ENCODE measurements around the gene MAPK11. TPM values are rescaled to one million over a fixed set of nuclear protein-coding genes. Genes with fewer than 3 reads are reported as not detected.
A peak's percentile ranks its signal among the peaks of the same experiment; 100 is the strongest.

The MAPK11 gene
- total and polyA plus RNA-seq, 2 donors (not counting 1 experiment from before 2014, with no cell fraction given), result 2.6 to 7.6 TPM

GRCh38 chr22:50243685-50244419 is 26.3 kb downstream of the MAPK11 start:
- peaks cover 34% of the 10 kb centered on the region for H3K36me3 ChIP-seq (ENCODE audit: control insufficient read depth, insufficient read depth, low read length)
- H2AFZ ChIP-seq (ENCODE audit: low read length), result peak overlapping the region; percentile 17
- H3K27me3 ChIP-seq (ENCODE audit: control insufficient read depth, insufficient read depth, low read length), result no peaks in the 10 kb centered on the region
- peak overlapping the region; percentile 98 for H3K4me2 ChIP-seq (ENCODE audit: extremely low read depth, insufficient read depth, low read length)
- peak overlapping the region; percentile 93 to 100 (median 95) for H3K4me3 ChIP-seq (replicated peaks in 1 of 4; ENCODE audit: control extremely low read depth in 1 of 4, insufficient read depth in 1 of 4, low read depth in 3 of 4, low read length in 4 of 4)
- H3K79me2 ChIP-seq (ENCODE audit: control insufficient read depth, insufficient read depth, low read length), result peaks cover 56% of the 10 kb centered on the region
- no peaks in the 10 kb centered on the region for H3K9me3 ChIP-seq (ENCODE audit: control insufficient read depth, insufficient read depth, low read depth, low read length)
- no peaks in the 10 kb centered on the region for H4K20me1 ChIP-seq (ENCODE audit: control insufficient read depth, extremely low read depth, insufficient read depth, low read length)
- peaks cover 13% of the 10 kb centered on the region for H3K4me1 ChIP-seq (ENCODE audit: control insufficient read depth, extremely low read depth, insufficient read depth, low read length)
- H3K9ac ChIP-seq (ENCODE audit: insufficient read depth, low read length), result peak overlapping the region; percentile 94
- DNase-seq (ENCODE audit: low read depth in 2 of 2), result no peak
- H3K27ac ChIP-seq (ENCODE audit: insufficient read depth, low read length), result peak overlapping the region; percentile 88
- TF ChIP-seq EZH2 (IDR thresholded peaks at IDR 0.05; ENCODE audit: low read length, missing control alignments), result no peak
- no peak for TF ChIP-seq CTCF (conservative IDR thresholded peaks at IDR 0.05 in 1 of 2, IDR thresholded peaks at IDR 0.05 in 1 of 2; ENCODE audit: low read depth in 1 of 2, low read length in 2 of 2)

- Histone ChIP-seq H3K27me3 (ENCODE audit: control insufficient read depth, insufficient read depth, low read length) (no peaks in the 10 kb centered on the region), H2AFZ (ENCODE audit: low read length) (no peak overlapping the region), H4K20me1 (ENCODE audit: control insufficient read depth, extremely low read depth, insufficient read depth, low read length) (no peaks in the 10 kb centered on the region), H3K4me1 (ENCODE audit: control insufficient read depth, extremely low read depth, insufficient read depth, low read length) (peaks cover 13% of the 10 kb centered on the region), H3K9ac (ENCODE audit: insufficient read depth, low read length) (no peak overlapping the region), H3K27ac (ENCODE audit: insufficient read depth, low read length) (no peak overlapping the region), H3K9me3 (ENCODE audit: control insufficient read depth, insufficient read depth, low read depth, low read length) (no peaks in the 10 kb centered on the region), H3K4me2 (ENCODE audit: extremely low read depth, insufficient read depth, low read length) (peak overlapping the region; percentile 91), H3K79me2 (ENCODE audit: control insufficient read depth, insufficient read depth, low read length) (peaks cover 55% of the 10 kb centered on the region), H3K4me3 (replicated peaks in 1 of 4; ENCODE audit: control extremely low read depth in 1 of 4, insufficient read depth in 1 of 4, low read depth in 3 of 4, low read length in 4 of 4) (peak overlapping the region; percentile 36 to 100 (median 80)), H3K36me3 (ENCODE audit: control insufficient read depth, insufficient read depth, low read length) (peaks cover 26% of the 10 kb centered on the region)
- TF ChIP-seq CTCF (conservative IDR thresholded peaks at IDR 0.05 in 1 of 2, IDR thresholded peaks at IDR 0.05 in 1 of 2; ENCODE audit: low read depth in 1 of 2, low read length in 2 of 2) (no peak), EZH2 (IDR thresholded peaks at IDR 0.05; ENCODE audit: low read length, missing control alignments) (no peak)
- DNase-seq (ENCODE audit: low read depth in 2 of 2), result no peak
Observed at GRCh38 chr22:50242406-50242949, 27.7 kb downstream of the MAPK11 start.

- Histone ChIP-seq H2AFZ (ENCODE audit: low read length) (no peak overlapping the region), H3K9me3 (ENCODE audit: control insufficient read depth, insufficient read depth, low read depth, low read length) (no peaks in the 10 kb centered on the region), H3K27ac (ENCODE audit: insufficient read depth, low read length) (no peak overlapping the region), H3K4me2 (ENCODE audit: extremely low read depth, insufficient read depth, low read length) (no peak overlapping the region), H3K4me3 (replicated peaks in 1 of 4; ENCODE audit: control extremely low read depth in 1 of 4, insufficient read depth in 1 of 4, low read depth in 3 of 4, low read length in 4 of 4) (no peak overlapping the region), H3K27me3 (ENCODE audit: control insufficient read depth, insufficient read depth, low read length) (no peaks in the 10 kb centered on the region), H4K20me1 (ENCODE audit: control insufficient read depth, extremely low read depth, insufficient read depth, low read length) (no peaks in the 10 kb centered on the region), H3K4me1 (ENCODE audit: control insufficient read depth, extremely low read depth, insufficient read depth, low read length) (peaks cover 7% of the 10 kb centered on the region), H3K36me3 (ENCODE audit: control insufficient read depth, insufficient read depth, low read length) (peaks cover 10% of the 10 kb centered on the region), H3K9ac (ENCODE audit: insufficient read depth, low read length) (no peak overlapping the region), H3K79me2 (ENCODE audit: control insufficient read depth, insufficient read depth, low read length) (peaks cover 51% of the 10 kb centered on the region)
- DNase-seq (ENCODE audit: low read depth in 2 of 2), result no peak
- TF ChIP-seq EZH2 (IDR thresholded peaks at IDR 0.05; ENCODE audit: low read length, missing control alignments), result no peak
- no peak for TF ChIP-seq CTCF (conservative IDR thresholded peaks at IDR 0.05 in 1 of 2, IDR thresholded peaks at IDR 0.05 in 1 of 2; ENCODE audit: low read depth in 1 of 2, low read length in 2 of 2)
Observed at GRCh38 chr22:50238755-50239154, 31.4 kb downstream of the MAPK11 start.

All from fibroblast of lung (primary cell).